Left cardiac atrium (tissue), 4 donors: ENCODE measurements around the gene PBX4. TPM values are rescaled to one million over a fixed set of nuclear protein-coding genes. Genes with fewer than 3 reads are reported as not detected.
A peak's percentile ranks its signal among the peaks of the same experiment; 100 is the strongest.

Source experiments
- ATAC-seq, 2 donors: fragments of 200-7000 bp; cut with Tn5 transposase; one replicate each; pipeline ENCODE4 v1.9.1; 2020; ENCODE audit warnings: mild to moderate bottlenecking in 2 of 2, moderate library complexity in 2 of 2
- DNase-seq: peaks from one replicate; pipeline ENCODE4 v3.0.0-alpha.2; 2020
- intact Hi-C, 2 donors: fragments of 100-400 bp; cut with DNase I; formaldehyde crosslinking; loops; one replicate each; pipeline versions ENCODE4 v1.14.1 to v1.15.1; 2022 to 2023
- total RNA-seq, 2 donors: library from RNA; stranded (reverse); fragmentation: NEBNext Ultra II Directional; extraction: Animal tissue kit (Norgen Biotek cat#: 25700); gene quantifications; one replicate each; pipeline ENCODE4 v1.2.1, GENCODE V29; 2021
- donor health status: DM: no; HTN: yes; CAD: no.
- donor health status: DM: no; HTN: yes; CAD: no; lungs with severe emphysema.
- donor health status: DM: yes; HTN: yes; CAD: no.
- donor health status: Dilated cardiomyopathy.

The PBX4 gene
- total RNA-seq, 2 donors from 2014 or later = 0.35 to 0.37 TPM

DNA sequence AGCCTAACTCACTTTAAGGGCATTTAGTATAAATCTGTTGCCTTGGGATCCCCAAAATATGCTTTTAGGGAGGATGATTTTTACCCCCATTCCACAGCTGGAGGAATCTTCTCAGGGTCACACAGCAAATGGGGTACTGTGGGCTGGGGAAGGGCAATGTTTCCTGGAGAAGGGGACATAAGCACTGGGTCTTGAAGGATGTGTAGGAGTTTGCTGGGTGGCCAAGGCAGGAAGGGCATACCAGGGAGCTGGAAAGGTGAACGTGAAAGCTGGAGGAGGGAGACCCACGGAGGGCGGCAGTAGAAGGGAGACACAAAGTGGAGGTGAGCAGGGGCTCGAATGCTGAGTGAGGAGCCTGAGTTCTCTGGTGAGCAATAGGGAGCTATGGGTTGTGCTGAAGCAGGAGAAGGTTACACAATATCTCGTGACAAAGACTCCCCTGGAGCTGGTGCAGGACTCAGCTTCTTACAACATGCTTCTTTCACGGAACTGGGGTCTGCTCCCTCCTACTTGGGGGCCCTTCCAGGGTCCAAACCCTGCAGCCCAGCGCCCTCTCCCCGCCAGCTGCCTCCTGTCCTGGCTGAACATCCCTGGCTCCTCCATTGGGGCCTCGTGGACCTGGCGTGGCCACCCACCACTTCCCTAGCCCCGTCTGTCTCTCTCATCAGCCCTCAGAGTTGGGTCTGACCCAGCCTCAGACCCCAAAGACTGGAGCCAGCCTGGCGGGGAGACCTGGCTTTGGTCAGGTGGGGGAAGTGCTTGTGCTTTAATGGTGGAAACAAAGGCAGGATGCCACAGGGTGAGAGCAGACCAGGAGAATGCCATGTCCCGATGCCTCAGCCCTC, 69.3 kb downstream of the PBX4 start:
- intact Hi-C loops = no loop called here
- DNase-seq (no peak), ATAC-seq (no peak)

DNA sequence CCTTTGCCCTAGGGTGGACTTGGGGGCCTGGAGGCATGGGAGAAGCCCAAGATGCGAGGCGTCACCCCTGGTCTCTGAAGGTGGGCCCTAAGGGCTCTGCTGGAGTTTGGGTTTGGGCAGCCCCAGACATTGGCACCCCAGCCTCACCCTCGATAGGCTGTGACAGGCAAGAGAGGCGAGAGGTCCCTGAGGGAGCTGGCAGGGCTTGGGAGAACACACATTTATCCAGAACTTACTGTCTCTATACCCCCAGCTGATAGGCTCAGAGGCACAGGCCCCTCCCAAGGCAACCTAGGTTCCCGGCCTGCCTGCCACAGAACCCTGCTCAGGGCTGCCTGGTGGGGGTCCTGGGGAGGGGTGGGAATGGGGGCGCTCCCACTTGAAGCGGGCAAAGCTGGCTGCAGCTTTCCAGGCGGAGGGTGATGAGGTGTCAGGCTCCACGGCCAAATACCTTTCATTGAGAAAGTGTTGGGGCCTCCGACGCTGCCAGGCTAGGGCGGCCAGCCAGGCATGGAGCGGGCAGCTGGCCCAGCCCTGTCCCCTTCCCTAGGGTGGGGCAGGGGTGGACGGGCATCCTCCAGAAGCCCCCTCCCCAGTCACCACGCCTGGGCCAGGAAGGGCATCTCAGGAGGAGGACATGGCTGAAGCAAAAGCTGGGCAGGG, 70.7 kb downstream of the PBX4 start:
- DNase-seq = no peak
- intact Hi-C loops = no loop called here
- peak; percentile 58 to 72 for ATAC-seq

DNA sequence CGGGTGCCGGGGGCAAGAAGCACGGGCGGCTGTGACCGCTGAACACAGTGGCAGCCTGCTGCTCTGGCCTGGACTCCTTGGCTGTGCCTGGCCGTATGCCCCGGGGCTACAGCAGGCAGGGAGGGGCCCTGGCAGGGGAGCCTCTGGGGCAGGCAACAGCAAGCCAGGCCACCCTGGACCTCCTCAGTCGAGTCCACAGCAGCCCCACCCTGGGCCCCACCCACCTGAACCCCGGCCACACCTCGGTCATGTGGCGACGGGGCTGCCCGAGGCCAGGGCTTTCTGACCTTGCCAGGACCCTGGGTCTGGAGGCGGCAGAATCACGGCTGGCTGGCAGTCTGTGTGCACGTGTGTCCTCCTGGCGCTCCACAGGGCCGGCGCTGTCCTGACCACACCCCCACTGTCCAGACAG, 71.7 kb downstream of the PBX4 start:
- DNase-seq = no peak
- intact Hi-C loops = no loop called here
- ATAC-seq = peak; percentile 37 to 43

DNA sequence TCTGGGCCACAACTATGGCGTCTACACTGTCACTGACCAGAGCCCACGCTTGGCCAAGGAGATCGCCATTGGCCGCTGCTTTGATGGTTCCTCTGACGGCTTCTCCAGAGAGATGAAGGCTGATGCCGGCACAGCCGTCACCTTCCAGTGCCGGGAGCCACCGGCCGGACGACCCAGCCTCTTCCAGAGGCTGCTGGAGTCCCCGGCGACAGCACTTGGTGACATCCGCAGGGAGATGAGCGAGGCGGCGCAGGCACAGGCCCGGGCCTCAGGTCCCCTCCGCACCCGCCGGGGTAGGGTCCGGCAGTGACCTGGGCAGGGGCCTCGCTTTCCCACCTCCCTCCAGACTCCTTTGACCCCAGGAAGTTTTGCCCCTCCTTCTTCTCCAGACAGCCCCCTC, 72.8 kb downstream of the PBX4 start:
- intact Hi-C loops = no loop called here
- no peak for ATAC-seq
- DNase-seq = no peak

DNA sequence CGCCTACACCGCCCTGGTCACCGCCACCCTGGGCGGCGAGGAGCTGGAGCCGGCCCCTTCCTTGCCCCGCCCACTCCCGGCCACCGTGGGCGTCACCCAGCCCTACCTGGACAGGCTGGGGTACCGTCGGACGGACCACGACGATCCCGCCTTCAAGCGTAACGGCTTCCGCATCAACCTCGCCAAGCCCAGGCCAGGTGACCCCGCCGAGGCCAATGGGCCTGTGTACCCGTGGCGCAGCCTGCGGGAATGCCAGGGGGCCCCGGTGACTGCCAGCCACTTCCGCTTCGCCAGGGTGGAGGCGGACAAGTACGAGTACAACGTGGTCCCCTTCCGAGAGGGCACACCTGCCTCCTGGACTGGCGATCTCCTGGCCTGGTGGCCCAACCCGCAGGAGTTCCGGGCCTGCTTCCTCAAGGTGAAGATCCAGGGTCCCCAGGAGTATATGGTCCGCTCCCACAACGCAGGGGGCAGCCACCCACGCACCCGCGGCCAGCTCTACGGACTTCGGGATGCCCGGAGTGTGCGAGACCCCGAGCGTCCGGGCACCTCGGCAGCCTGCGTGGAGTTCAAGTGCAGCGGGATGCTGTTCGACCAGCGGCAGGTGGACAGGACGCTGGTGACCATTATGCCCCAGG, 73.4 kb downstream of the PBX4 start:
- ATAC-seq (no peak), DNase-seq (no peak)
- intact Hi-C loops = no loop called here

DNA sequence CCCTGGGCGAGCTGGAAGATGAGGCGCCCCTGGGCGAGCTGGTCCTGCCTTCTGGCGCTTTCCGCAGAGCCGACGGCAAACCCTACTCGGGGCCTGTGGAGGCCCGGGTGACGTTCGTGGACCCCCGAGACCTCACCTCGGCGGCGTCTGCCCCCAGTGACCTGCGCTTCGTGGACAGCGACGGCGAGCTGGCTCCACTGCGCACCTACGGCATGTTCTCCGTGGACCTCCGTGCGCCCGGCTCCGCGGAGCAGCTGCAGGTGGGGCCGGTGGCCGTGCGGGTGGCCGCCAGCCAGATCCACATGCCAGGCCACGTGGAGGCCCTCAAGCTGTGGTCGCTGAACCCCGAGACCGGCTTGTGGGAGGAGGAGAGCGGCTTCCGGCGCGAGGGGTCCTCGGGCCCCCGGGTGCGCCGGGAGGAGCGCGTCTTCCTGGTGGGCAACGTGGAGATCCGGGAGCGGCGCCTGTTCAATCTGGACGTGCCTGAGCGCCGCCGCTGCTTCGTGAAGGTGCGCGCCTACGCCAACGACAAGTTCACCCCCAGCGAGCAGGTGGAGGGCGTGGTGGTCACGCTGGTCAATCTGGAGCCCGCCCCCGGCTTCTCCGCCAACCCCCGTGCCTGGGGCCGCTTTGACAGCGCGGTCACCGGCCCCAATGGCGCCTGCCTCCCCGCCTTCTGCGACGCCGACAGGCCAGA, 74.1 kb downstream of the PBX4 start:
- ATAC-seq (no peak), DNase-seq (no peak)
- intact Hi-C loops = no loop called here

DNA sequence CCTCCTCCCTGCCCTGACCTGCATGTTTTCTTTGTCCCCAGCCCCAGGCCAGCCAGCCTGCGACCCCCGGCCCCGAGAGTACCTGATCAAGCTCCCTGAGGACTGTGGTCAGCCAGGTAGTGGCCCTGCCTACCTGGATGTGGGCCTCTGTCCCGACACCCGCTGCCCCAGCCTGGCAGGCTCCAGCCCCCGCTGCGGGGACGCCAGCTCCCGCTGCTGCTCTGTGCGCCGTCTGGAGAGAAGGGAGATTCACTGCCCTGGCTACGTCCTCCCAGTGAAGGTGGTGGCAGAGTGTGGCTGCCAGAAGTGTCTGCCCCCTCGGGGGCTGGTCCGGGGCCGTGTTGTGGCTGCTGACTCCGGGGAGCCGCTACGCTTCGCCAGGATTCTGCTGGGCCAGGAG, 74.8 kb downstream of the PBX4 start:
- DNase-seq (no peak), ATAC-seq (no peak)

DNA sequence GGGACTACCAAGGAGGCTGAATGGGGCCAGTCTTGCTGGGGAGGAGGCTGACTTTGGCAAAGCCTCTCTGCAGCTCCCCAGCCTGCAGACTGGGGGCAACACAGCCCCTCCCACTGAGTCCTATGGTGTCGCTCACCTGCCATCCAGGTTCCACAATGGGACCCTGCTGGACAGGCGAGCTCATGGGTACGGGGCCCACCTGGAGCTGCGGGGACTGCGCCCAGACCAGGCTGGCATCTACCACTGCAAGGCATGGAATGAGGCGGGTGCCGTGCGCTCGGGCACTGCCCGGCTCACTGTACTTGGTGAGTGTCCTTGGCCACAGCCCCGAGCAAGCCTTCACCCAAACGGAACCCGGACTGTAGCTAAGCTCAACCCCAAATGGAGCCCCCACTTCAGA, 75.4 kb downstream of the PBX4 start:
- intact Hi-C loops = no loop called here
- DNase-seq = no peak
- no peak for ATAC-seq

More for the DNA sequence above, 74.8 kb downstream of the PBX4 start:
- intact Hi-C loops = no loop called here

DNA sequence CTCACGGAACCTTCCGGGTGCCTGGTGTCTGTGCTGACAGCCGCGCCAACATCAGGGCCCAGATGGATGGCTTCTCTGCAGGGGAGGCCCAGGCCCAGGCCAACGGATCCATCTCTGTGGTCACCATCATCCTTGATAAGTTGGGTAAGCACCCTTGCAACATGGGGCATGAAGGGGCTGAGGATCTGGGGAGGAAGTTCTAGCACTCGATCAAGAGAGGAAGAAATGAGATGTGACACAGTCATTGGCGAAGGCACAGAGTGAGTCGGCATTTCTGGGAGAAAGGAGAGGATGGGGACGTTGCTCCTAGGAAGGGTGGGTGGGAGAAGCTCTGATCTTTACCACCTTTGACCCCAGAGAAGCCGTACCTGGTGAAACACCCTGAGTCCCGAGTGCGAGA, 76.0 kb downstream of the PBX4 start:
- intact Hi-C loops = no loop called here
- ATAC-seq = no peak
- DNase-seq = no peak

DNA sequence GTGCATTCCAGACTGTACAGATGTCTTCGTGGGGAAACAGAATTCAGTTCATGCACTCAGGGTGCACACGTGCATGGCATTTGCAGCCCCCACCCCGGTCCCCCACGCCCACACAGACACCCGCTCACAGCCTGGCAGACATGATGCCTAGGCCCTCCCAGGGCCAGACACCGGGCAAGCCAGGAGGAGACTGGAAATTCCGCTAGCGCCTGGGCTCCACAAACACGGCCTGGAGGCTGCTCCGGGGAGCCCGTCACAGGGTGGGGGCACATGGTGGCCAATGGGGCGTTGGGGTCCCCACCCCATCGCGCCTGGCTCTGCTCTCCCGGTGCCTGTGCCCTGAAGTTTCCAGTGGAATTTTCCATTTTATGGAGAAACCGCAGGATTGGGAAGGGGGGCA, 76.9 kb downstream of the PBX4 start:
- no peak for DNase-seq
- intact Hi-C loops = no loop called here
- ATAC-seq = no peak

DNA sequence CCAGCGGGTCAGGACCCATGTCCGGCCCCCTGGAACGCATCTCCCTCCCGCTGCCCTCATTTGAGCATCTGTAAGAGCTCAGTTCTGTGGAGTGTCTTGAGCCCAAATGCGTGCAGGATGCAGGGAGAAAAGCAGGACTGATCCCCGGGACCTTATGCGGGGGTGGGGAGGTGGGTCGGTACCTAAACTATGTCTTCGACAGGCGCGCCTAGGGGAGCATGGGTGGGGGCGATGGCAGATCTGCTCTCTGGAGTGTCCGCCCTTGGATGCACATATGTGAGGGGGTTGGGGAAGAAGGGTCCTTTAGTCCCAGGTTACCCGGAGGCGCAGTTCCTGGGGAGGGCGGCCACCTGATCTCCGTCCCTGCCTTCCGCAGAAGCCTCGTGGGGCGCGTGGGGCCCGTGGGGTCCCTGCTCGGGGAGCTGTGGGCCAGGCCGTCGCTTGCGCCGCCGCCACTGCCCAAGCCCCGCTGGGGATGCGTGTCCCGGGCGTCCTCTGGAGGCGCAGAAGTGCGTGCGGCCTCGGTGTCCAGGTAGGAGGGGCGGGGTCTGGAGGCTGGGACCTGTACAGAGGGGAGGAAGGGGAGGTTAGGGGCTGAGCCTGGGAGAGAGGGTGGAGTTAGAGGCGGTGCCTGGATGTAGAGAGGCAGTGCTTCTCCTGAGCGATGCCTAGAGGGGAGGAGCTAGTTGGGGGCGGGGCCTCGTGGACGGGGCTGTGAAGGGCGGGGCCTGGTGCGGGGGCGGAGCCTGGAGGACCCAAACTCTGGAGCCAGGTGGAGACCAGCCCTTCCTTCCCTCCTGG, 77.6 kb downstream of the PBX4 start:
- intact Hi-C loops = no loop called here
- DNase-seq (peak; percentile 63), ATAC-seq (peak; percentile 23 to 39)

DNA sequence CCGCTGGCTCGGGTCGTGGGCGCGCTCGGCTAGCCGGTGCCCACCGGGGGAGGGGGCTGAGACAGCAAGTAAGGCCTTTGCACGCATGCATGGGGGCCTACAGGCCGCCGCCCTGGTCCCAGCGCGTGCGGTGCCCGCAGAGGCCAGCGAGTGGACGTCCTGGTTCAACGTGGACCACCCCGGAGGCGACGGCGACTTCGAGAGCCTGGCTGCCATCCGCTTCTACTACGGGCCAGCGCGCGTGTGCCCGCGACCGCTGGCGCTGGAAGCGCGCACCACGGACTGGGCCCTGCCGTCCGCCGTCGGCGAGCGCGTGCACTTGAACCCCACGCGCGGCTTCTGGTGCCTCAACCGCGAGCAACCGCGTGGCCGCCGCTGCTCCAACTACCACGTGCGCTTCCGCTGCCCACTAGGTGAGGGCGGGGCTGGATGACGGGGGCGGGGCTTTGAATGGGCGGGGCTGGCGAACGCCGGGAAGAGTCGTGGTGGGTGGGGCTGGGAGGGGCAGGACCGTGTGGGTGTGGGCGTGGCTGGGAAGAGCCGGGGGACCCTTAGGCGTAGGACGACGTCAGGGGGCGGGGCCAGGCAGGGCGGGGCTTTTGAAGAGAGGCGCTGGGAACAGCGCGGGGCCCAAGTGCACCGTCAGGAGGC, 78.3 kb downstream of the PBX4 start:
- intact Hi-C loops = no loop called here

DNA sequence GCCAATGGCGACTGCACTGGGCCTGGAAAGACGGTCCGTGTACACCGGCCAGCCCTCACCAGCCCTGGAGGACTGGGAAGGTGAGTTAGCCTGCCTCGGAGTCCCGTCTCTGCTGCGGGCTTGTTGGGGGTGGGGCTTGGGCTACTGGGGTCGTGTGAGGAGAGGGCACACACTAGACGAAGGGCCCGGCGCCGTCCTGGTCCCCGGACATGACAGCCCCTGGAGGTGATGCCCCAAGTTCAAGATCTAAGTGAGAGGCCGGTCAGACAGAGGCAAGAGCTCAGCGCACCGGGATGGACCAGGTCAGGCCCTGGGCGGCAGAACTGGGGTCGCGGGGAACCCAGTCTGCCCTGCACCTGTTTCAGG, 78.8 kb downstream of the PBX4 start:
- DNase-seq = no peak
- ATAC-seq = no peak
- intact Hi-C loops = no loop called here

More for the DNA sequence above, 78.3 kb downstream of the PBX4 start:
- DNase-seq = peak; percentile 76
- ATAC-seq = peak; percentile 24 to 50

DNA sequence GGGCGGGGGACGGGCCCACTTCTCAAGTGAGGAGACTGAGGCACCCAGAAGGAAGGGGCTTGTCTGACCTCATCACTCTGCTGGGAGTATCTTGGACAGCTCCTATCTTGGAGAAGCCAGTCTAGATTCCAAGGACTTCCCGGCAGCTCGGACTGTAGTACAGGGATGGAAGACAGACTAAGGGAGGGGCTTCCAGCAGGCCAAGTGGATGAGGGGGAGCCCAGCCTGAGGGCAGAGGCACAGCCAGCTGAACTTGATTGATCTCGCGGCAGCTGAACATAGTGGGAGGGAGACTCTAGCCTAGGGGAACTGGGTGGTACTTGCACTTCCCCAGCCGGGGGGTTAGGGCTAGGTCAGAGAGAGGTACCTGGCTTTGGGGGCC, 79.7 kb downstream of the PBX4 start:
- ATAC-seq (peak in 1 of 2 donors; percentile 1), DNase-seq (no peak)
- intact Hi-C loops = no loop called here

DNA sequence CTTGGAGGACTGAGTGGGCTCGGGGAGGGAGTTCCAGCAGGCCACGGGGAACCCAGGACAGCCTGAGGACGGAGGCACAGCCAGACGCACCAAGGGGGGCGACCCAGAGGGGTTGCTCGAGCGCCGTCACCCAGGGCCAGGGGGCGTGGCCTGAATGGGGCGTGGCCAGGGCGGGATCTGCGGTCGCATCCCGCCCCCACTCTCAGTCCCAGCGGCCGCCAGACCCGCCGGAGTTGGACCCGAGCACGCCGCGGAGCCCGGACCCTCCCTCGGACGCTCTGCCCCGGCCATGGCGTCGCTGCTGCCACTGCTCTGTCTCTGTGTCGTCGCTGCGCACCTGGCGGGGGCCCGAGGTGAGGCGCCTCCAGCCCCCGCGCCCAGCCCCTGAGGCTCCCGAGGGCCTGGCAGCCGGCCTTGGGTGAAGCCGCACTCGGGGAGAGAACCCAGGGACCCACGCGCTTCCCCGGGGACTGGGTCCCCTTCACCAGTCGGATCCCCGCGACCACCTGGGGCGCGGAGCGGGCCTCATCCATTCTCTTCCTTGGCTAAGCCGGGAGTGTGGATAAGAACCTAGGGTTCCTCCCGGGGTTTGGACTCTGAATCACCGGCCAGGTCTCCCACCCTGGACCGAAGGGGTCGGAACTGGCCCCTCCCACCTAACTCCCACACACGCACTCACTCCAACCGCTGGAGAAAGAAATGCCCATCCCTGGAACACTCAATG, 80.3 kb downstream of the PBX4 start, which contains the start of gene CILP2:
Gene CILP2 (plus strand): TSS at position 205 of the 724 bp plus-strand sequence. CDS start 85 bp downstream, at position 290.
- peak; percentile 66 for DNase-seq
- intact Hi-C loops = no loop called here
- ATAC-seq = peak; percentile 26 to 36

DNA sequence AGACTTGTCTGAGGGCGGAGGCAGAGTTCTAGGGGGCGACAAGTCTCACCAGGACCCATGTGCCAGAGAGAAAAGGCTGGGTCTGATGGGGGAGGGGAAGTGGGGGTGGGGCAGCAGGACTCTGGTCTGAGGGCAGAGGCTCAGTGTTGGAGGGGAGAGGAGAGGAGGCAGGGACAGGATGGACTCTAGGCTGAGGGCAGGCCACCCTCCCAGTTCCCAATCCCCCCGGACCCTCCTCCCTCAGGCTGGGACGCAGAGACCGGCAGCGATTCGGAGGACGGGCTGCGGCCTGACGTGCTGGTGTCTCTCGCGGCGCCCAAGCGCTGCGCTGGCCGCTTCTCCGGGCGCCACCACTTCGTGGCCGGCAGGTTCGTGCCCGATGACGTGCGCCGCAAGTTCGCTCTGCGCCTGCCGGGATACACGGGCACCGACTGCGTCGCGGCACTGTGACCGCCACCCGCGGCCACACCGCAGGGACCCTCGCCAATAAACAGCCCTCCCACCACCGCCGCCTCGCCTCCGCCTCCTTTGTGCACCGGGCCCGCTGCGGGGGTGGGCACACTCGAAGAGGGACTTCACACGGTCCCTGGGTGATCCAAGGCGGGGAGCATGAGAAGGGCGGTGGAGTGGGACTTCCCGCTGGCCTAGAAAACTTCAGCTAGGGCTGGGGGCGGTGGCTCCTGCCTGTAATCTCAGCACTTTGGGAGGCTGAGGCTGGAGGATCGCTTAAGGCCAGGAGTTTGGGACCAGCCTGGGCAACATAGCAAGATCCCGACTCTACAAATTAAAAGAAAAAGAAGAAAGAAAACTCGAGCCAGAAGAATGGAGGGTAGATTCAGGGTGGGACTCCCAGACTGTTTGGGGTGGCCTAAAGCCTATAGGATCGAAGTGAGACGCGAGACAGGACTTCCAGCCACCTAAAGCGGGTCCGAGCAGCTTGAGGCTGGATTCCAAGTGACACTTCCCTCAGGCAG, 81.1 kb downstream of the PBX4 start:
- no peak for ATAC-seq
- no peak for DNase-seq
- intact Hi-C loops = no loop called here
